ENCODE data around the gene CNTNAP2. TPM values are rescaled to one million over a fixed set of nuclear protein-coding genes. Genes with fewer than 3 reads are reported as not detected.

Gene CNTNAP2
- total RNA-seq, 1 experiment from 2014 or later, result 42.5 TPM

GRCh38 chr7:146494952-146495596, 378.5 kb downstream of the CNTNAP2 start:
- Mint-ChIP-seq H3K36me3 (ENCODE audit: insufficient read depth, unreplicated experiment) (no peaks in the 10 kb centered on the region), H3K4me3 (ENCODE audit: unreplicated experiment) (no peak overlapping the region), H3K9me3 (ENCODE audit: unreplicated experiment) (peaks cover 5% of the 10 kb centered on the region), H3K4me1 (ENCODE audit: low read depth, unreplicated experiment) (no peaks in the 10 kb centered on the region), H3K27ac (ENCODE audit: unreplicated experiment) (no peak overlapping the region), H3K27me3 (ENCODE audit: insufficient read depth, unreplicated experiment) (no peaks in the 10 kb centered on the region)
- no TSS peak for BruUV-seq (replicated peaks)
- TF ChIP-seq, protein P1, sequence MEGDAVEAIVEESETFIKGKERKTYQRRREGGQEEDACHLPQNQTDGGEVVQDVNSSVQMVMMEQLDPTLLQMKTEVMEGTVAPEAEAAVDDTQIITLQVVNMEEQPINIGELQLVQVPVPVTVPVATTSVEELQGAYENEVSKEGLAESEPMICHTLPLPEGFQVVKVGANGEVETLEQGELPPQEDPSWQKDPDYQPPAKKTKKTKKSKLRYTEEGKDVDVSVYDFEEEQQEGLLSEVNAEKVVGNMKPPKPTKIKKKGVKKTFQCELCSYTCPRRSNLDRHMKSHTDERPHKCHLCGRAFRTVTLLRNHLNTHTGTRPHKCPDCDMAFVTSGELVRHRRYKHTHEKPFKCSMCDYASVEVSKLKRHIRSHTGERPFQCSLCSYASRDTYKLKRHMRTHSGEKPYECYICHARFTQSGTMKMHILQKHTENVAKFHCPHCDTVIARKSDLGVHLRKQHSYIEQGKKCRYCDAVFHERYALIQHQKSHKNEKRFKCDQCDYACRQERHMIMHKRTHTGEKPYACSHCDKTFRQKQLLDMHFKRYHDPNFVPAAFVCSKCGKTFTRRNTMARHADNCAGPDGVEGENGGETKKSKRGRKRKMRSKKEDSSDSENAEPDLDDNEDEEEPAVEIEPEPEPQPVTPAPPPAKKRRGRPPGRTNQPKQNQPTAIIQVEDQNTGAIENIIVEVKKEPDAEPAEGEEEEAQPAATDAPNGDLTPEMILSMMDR (IDR thresholded peaks at IDR 0.05; ENCODE audit: insufficient read depth in 1 of 2, low read depth in 1 of 2, low read length in 1 of 2, severe bottlenecking in 1 of 2, unreplicated experiment in 1 of 2), result no peak
- Histone ChIP-seq H3K27me3 (replicated peaks; ENCODE audit: control insufficient read depth, insufficient read depth, low read length) (no peaks in the 10 kb centered on the region), H3K9me3 (no peaks in the 10 kb centered on the region), H3K4me1 (no peaks in the 10 kb centered on the region), H3K4me3 (ENCODE audit: low read depth, low read length) (no peak overlapping the region), H3K36me3 (ENCODE audit: control insufficient read depth, insufficient read depth, low read length) (no peaks in the 10 kb centered on the region)
- intact Hi-C loops (cut with micrococcal nuclease; ENCODE audit: unreplicated experiment), result no loop called here
- ChIA-PET POLR2A (no interaction called here), CTCF (no interaction called here)
- DNase-seq, result no peak

DNA sequence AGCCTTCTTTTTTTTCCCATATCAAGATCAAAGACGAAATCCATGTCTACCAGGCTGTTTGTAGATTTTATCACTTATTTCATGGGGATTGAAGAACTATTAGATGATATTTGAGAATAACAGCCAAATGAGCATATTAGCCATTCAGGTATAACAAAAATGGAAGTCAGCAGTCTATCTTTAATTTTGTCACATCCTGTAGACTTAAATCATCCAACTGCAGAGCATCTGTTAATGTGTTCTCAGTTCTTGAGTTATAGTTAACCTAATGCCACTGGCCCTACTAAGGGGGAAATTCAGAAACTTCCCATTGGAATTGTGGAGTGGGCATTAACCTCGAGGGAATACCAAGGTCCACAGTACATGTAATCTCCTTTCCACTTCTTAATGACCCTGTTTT, 380.1 kb downstream of the CNTNAP2 start:
- CTCF ChIA-PET, result no interaction called here
- no TSS peak for BruUV-seq (replicated peaks)

DNA sequence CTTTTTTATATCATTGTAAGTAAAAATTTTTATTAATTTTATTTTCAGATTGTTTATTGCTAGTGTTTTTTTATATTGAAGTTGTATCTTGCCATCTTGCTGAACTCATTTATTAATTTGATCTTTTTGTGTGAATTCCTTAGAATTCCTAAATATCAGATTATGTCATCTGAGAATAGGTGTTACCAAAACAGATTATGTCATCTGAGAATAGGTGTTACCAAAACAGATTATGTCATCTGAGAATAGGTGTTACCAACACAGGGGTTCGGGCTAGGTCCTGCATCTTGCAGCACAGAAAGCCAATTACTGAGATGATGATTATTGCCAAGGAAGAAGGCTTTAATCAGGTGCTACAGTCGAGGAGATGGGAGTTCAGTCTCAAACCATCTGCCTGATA, 383.4 kb downstream of the CNTNAP2 start:
- ChIA-PET CTCF (no interaction called here), POLR2A (no interaction called here)
- H3K27me3 Mint-ChIP-seq (ENCODE audit: insufficient read depth, unreplicated experiment), result no peaks in the 10 kb centered on the region
- H3K36me3 ChIP-seq (ENCODE audit: control insufficient read depth, insufficient read depth, low read length), result no peaks in the 10 kb centered on the region
- no peaks in the 10 kb centered on the region for H3K36me3 Mint-ChIP-seq (ENCODE audit: insufficient read depth, unreplicated experiment)
- no peaks in the 10 kb centered on the region for H3K4me1 Mint-ChIP-seq (ENCODE audit: low read depth, unreplicated experiment)
- intact Hi-C loops (cut with micrococcal nuclease; ENCODE audit: unreplicated experiment), result no loop called here
- no peaks in the 10 kb centered on the region; the same call in 1 of the 2 replicates for H3K9me3 ChIP-seq
- no peak for DNase-seq
- TF ChIP-seq, protein P1 (IDR thresholded peaks at IDR 0.05; ENCODE audit: insufficient read depth in 1 of 2, low read depth in 1 of 2, low read length in 1 of 2, severe bottlenecking in 1 of 2, unreplicated experiment in 1 of 2), result no peak
- no peak overlapping the region for H3K4me3 ChIP-seq (ENCODE audit: low read depth, low read length)
- no peaks in the 10 kb centered on the region for H3K27me3 ChIP-seq (replicated peaks; ENCODE audit: control insufficient read depth, insufficient read depth, low read length)
- no peaks in the 10 kb centered on the region for H3K4me1 ChIP-seq
- H3K4me3 Mint-ChIP-seq (ENCODE audit: unreplicated experiment), result no peak overlapping the region
- BruUV-seq (replicated peaks), result no TSS peak
- peaks cover 10% of the 10 kb centered on the region for H3K9me3 Mint-ChIP-seq (ENCODE audit: unreplicated experiment)
- H3K27ac Mint-ChIP-seq (ENCODE audit: unreplicated experiment), result no peak overlapping the region

More for the DNA sequence above, 380.1 kb downstream of the CNTNAP2 start:
- Mint-ChIP-seq H3K27ac (ENCODE audit: unreplicated experiment) (no peak overlapping the region), H3K27me3 (ENCODE audit: insufficient read depth, unreplicated experiment) (no peaks in the 10 kb centered on the region), H3K4me1 (ENCODE audit: low read depth, unreplicated experiment) (no peaks in the 10 kb centered on the region), H3K36me3 (ENCODE audit: insufficient read depth, unreplicated experiment) (no peaks in the 10 kb centered on the region), H3K9me3 (ENCODE audit: unreplicated experiment) (peaks cover 10% of the 10 kb centered on the region), H3K4me3 (ENCODE audit: unreplicated experiment) (no peak overlapping the region)
- no peaks in the 10 kb centered on the region for H3K27me3 ChIP-seq (replicated peaks; ENCODE audit: control insufficient read depth, insufficient read depth, low read length)
- no peaks in the 10 kb centered on the region for H3K9me3 ChIP-seq
- TF ChIP-seq, protein P1 (IDR thresholded peaks at IDR 0.05; ENCODE audit: insufficient read depth in 1 of 2, low read depth in 1 of 2, low read length in 1 of 2, severe bottlenecking in 1 of 2, unreplicated experiment in 1 of 2), result no peak
- intact Hi-C loops (cut with micrococcal nuclease; ENCODE audit: unreplicated experiment), result no loop called here
- DNase-seq, result no peak
- H3K4me1 ChIP-seq, result no peaks in the 10 kb centered on the region
- no peaks in the 10 kb centered on the region for H3K36me3 ChIP-seq (ENCODE audit: control insufficient read depth, insufficient read depth, low read length)
- POLR2A ChIA-PET, result no interaction called here
- no peak overlapping the region for H3K4me3 ChIP-seq (ENCODE audit: low read depth, low read length)

Measured in Caco-2 (cell line).